ENCODE measurements around the gene PHKA1. TPM values are rescaled to one million over a fixed set of nuclear protein-coding genes. Genes with fewer than 3 reads are reported as not detected.
"Not testable (repeated sequence)": the region's sequence is repeated elsewhere in the genome, so short reads cannot be mapped to it uniquely, and the experiment has no call there.

The PHKA1 gene
- total RNA-seq, 1 donor from 2014 or later: 6.7 TPM

DNA sequence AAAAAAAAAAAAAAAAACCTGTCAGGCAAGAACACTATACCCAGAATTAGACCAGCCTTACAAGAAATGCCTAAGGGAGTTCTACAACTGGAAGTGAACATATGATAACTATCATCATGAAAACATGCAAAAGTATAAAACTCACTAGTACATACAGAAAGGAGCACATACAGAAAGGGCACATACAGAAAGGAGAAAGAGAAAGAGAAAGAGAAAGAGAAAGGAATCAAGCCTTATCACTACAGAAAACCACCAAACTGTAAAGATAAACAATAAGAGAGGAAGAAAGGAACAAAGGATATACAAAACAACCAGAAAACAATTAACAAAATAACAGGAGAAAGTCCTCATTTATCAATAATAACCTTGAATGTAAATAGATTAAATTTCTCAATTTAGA, 50.4 kb downstream of the PHKA1 start:
- no peak for ATAC-seq

DNA sequence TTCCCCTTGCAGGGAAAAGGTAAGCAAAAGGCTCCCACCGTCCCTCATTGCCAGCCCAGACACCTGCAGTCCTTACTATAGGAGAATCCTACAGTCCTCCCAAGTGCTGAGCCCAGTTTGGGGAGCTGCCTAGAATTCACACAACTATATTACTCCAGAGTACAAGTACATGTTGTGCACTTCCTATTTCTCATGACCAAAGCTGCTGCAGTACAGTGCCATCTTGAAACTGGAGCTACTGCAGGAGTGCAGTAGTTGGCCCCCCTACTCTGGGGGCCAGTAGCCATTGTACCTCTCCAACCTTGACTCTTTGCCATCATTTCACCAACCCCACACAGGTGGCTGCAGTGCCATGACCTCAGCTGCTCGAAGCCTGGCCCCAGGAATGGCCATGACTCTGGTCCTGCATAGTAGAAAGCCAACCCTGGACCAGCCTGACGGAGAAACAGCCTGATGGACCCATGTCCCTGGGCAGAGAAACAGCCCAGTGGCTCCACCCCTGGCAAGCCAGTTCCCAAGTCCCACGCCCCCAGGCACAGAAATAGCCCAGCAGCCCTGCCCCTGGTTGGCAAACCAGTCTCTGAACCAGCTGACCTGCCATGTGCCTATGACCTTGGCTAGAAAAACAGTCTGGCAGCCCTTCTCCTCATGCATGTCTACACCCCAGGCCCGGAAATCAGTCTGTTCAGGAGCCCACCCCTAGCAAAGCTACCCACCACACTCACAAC, 51.9 kb downstream of the PHKA1 start:
- no peak for ATAC-seq

DNA sequence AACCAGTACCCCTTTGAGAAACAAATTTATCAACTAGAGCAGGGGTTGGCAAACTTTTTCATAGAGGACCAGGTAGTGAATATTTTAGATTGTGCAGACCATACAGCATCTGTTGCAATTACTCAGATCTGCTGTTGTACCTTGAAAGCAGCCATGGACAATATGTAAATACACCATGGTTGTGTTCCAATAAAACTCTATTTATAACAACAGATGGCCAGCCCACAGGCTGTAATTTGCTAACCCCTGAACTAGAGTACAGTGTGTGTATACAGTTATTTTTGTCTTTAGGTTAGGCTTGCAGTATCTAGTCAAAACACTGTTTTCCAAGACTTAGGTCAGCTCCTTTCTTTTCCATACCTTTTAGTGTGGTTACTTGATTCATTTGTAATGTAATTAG, 54.4 kb downstream of the PHKA1 start:
- ATAC-seq: no peak

DNA sequence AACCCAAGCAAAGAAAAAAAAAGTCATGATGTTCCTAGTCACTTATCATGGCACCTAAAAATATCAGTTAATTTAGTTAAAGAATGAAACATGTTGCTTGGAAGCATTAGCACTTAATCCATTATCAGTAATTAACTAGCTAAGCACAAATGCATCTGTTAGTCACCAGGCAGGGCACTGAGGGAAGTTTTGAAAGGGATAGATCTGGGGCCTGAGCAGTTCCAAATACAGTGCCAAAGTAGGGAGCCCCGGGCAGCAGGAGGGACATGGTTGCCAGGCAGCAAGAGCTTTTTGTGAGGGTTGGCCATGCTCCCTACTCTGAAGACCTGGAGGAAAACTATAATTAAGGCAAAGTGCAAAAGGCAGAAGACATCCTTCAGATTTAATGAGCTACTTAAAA, 62.0 kb downstream of the PHKA1 start:
- ATAC-seq: no peak

DNA sequence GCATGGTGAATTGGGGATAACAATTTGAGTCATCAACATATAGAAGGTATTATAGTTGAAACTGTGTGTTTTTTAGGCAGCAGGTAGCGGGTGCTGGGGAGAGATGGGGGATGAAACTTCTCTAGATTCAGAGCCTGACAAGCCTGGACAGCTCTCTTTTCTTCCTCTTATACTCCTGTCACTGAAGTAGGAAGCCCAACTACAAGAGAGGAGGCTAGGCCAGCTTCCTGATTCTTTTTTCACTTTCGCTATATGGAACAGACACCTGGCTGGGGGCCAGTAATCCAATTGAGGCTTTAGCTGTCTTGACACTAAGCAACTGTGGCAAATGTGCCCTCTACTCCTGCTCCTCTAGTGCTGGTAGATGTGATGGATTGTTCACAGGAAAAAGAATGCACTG, 69.2 kb downstream of the PHKA1 start:
- no peak for ATAC-seq

DNA sequence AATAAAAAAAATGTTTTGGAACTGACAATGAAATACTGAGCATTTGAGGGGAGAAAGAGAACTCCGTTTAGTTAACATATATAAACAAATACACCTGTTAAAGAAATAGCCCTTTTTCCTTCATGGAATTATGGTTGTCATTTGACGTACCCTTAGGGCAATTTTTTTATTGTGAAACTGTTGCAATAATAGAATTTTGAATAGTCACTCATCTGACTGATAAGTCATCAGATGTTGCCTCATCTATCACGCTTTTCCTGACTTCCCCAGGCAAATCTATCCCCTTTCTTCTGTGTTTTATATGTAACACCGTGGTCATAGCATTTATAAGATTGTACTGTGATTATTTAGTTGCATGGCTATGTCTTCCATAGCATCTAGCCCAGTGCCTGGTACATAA, 72.5 kb downstream of the PHKA1 start:
- no peak for ATAC-seq

DNA sequence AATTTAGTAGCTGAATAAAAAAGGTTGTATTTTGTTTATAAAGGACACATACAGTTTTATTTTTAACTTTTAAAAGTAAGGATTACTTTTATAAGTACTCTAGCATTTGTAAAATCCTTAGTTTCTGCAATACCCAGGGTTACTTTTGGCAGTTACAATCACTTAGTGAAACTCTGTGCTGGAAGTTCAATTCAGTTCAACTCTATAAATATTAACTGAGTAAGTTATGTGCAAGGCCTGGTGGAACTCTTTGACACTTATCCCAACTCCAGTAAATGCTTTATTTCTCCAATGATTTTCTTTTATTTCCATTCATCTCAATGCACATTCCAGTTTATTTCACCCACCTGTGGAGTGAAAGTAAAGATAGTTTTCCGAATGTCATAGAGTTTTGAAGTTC, 78.2 kb downstream of the PHKA1 start:
- ATAC-seq: no peak

DNA sequence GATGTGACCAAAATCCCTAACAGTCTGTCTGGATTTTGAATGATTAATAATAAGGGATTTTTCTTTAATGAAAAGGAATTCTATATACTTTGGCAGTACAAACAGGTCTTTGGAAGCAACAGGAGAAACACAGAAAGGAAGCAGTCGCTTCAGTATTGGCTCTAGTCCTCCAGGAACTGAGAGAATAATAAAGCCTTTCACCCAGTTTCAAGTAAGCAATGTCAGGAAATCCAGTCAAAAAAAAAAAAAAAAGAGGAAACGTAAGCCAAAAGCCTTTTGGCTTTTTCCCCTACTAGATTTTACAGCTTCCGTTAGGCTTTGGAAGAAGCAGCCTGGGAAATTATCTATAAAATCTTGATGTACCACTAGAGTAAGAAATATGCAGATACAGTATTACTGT, 79.8 kb downstream of the PHKA1 start:
- no peak for ATAC-seq

DNA sequence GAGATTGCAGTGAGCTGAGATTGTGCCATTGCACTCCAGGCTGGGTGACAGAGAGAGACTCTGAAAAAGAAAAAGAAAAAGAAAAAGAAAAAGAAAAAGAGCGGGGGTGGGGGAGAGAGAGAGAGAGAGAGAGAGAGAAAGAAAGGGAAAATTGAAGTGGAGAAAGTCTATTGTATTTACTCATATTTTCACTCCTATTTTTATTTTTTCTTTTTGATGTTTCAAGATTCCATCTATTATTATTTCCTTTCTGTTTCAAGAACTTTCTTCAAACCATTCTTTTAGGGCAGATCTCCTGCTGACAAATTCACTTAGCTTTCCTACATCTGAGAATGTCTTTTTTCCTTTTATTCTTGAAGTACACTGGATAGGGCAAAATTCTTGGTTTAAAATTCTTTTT, 83.9 kb downstream of the PHKA1 start:
- no peak for ATAC-seq

DNA sequence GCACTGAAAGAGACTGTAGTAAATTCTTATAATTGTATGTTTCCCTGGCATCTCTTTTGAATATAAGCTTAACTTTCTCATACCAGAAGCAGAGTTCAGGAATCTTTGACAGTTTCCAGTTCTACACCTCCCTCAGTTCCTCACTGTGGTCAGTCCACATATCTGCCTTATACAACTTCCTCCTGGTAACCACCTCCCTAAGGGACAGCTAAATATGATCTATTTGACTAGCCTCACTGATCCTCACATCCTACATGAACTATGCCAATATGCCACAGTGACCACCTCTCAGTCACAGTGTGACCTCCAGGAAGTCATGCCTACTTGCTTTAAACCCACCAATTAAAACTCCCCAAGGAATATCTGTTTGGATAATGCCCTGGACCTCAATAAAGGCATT, 89.9 kb downstream of the PHKA1 start:
- no peak for ATAC-seq

DNA sequence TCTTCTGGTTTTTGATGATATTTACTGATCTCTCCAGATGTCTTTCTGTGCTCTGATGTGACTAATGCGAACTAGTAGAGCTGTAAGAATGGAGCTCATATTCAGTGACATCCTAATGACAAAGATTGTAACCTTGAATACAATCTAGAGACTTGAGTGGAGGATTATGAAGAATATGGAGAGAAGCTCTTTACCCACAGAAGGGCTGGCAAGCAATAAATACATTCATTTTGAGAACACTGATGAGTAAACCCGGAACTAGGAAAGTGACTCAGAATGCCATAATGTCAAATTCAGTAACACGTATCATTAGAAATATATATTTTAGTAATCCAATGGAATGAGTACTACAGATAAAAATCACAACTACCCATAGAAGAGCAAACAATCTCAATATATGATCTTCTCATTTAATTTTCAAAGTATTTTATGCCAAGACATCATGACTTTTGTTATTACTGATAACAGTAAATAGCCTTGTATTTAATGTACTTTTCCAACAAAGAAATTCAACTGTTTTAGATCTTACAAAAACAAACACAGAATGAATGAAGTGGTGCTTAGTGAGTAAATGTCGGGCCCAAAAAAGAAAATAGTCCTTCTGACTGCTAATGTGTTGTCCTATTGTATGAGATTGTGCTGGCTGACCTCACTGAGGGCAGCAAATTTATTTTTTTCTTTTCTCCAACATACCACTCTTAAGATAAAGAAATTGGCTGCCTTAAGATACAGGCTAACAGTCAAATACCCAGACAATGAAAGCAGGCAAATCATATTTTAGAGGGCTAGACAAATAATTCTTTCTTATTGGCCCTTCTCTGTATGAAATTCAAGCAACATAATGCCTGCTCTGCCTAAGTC, 92.3 kb downstream of the PHKA1 start:
- ATAC-seq: peak; percentile 50

DNA sequence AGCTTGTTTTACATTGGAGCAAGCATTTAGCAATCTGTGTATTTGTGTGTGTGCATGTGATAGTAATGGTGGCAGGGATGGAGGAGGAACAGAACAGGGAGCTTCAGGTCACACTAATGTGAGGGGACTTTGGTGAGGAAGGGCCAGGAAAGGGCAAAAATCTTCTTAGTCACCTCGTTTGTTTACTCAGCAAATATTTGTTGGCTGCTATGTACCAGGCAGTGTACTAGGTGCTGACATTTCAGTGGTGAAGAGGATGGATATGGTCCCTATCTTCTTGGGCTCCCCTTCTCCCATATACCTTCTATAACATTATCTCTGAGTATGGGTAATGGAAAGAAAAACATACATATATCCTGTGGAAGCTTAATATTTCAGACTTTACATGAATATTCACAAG, 92.9 kb downstream of the PHKA1 start:
- ATAC-seq: peak; percentile 39

DNA sequence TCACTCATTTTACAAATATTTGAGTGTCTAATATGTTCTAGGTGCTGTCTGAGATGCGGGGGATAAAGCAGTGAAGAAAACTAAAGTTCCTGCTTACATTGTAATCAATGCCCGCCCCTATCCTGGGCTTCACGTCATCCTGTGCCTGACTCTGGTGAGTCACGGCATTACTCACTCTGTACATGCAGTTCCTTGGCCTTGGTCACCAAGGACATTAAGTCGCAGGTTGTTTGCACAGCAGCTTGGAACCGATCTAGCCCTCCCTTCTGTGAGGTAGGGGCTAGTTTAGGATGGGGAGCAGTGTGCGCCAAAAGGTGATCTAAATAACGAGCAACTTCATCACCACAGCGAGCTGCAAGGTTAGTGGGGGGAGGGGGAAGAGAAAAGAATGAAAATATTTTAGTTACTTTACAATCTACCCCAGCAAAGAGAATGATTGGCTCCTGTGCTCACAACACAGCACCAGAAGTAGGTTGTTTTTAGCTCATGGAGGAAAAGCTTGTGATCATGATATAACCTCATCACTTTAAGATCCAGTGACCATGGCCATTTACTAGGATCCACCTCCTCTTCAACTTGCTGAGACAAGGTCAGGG, 93.5 kb downstream of the PHKA1 start:
- peak; percentile 98 for ATAC-seq

DNA sequence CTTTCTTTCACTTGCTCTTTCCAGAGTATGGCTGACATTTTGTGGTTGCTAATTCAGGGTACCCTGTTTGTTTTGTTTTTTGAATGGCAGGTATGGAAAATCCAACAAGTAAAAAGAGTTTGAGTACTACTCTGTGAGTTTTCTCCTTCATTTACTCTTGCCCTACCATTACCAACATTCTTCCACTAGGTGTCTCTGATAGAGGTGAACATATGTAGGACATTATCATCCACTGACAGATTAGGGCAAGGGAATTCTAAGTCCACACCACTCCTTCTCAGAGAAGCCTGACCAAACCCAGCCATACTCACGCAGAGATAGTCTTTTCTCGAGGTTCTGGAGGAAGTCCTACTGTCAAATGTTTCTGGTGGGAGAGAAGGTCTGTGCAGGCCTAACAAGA, 104.8 kb downstream of the PHKA1 start:
- ATAC-seq: peak; percentile 45

DNA sequence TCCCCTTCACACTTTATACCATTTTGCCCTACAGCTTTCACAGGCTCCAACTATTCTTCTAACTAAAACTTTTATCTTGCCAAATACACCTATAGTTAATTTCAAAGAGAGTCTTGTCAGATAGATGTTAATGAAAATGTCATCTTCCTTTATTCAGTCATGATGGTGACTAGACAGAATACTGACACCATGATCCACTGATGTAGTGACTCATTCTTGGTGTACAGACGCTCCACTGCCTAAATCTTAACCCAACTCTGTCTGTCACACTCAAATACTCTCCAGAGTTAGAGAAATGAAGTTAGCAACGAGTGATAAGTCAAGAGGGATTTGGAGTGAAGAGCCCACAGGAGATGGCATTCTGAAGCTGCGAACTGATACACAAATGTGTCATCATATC, 109.4 kb downstream of the PHKA1 start:
- ATAC-seq: no peak

DNA sequence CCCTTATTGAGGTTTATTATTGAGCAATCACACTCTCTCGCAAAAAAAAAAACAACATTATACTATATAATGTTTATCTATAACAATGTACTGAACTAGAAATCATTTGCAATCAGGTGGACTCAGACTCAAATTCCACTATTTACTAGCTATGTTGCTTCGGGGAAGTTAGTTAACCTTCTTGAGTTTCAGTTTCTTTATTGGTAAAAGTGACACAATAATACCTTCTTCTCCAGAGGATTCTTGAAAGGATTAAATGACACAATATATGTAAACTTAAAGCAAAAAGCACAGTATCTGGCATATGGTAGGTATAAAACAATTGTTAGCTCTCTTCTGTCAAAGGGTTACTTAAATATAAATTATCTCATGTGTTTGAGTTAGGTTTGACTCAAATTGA, 110.0 kb downstream of the PHKA1 start:
- no peak for ATAC-seq

DNA sequence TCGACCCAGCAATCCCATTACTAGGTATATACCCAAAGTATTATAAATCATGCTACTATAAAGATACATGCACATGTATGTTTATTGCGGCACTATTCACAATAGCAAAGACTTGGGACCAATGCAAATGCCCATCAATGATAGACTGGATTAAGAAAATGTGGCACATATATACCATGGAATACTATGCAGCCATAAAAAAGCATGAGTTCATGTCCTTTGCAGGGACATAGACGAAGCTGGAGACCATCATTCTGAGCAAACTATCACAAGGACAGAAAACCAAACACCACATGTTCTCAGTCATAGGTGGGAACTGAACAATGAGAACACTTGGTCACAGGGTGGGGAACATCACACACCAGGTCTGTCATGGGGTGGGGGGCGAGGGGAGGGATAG, 123.1 kb downstream of the PHKA1 start:
- not testable (repeated sequence) for ATAC-seq

DNA sequence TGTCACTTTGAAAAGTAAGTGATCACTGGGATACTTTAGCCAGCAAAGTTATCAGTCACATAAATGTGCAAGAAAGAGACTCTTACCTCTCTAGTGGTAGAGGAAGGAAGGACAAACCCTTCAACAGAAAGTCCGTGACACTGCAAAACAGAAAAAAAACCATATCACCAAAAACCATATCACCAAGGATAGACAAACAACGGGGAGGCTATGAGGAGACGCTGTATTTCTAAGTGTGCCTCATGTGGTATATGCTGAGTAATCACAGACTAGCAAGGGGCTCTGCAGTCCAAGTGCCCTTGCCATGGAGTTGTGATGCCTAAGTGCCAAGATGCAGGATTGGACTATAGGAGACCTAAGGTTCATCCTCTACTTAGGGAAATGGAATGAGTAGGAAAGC, 129.9 kb downstream of the PHKA1 start:
- ATAC-seq: no peak

DNA sequence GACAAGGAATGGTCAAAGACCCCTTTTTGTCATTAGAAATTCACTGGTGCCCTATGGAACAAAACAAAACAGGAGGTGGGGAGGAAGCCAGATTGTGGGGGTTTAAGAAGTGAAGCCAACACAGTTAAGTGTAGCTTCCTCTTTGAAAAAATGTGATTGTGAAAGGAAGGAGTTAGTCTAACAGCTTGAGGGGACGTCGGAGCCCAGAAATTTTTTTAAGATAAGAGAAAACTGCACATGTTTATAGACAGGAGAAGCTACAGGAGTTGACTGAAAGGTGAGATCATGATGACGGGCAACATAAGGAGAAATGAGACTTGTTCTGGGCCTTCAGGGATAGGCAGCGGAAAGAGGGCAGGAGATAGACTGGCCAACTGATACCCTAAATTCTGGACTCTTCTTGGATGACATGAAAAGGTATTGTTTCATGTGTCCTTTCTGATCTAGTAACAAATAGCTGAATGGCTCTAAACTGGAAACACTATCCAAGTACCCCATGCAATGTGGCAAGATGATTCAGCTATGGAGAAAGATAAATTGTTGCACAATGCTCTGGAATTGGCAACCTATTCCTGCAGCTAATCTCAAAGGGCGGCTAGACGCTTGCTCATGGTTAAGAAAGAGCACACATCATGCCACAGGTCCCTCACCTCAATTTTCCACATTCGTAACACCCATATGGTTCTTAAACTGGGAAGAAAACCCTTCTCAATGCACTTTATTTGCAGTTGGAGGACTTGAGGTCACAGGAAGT, 137.8 kb downstream of the PHKA1 start:
- peak; percentile 41 for ATAC-seq

DNA sequence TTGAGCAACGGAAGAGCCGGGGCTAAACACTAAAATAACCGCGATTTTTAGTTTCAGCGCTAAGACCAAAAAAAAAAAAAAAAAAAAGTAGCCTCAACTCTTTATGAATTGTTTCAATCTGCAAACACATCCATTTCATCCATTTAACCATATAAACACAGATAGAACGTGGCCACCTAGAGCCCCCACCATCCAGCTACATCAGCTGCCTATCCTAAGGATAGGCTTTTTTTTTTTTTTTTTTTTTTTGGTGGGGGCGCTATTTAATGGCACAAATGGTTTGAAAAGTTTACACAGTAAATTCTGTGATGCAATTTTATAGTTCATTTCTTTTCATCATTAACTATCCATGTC, 141.0 kb downstream of the PHKA1 start:
- ATAC-seq: no peak

DNA sequence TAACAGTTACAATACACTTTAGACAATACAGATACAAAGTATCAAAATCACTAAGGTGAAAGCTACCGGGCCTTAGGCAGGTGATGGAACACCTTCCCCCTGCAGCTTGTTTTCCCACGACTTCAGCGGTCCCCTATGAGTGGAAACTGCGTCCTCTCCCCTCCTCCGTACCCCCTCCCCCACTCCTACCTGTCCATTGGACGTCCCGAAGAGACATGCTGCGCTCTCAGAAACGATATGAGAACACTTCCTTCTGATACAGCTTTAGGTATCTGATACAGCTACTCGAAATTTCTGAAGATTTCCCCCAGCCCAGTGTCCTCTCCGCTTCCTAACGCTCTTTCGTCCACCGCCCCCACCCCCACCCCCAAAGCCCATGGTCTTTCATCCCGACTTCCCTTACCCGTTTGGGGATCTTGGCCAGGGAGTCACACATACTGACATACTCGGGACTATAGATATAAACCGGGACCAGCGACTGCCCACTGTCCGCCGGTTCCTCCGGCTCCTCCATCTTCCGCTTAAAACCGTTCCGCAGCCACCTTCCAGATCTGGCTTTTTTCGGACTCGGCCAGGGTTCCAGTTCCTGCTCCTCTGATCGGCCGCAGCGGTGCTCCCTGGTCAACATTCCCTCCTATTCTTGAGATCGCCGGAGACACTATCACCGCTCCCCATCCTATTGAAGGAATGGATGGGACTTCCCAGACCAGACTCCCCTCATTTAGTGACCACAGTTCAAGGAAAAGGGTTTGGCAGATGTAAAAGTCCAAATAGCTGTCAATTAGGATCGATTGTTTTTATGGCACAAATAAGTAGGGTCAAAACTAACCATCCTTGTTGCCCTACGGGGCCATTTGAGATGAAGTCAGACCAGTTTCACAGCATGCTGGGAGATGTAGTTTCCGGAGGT, 141.6 kb downstream of the PHKA1 start, which contains the start of gene HDAC8:
Gene HDAC8 (minus strand): TSS at position 596 of the 910 bp plus-strand sequence. CDS start 82 bp downstream, at position 514.
- ATAC-seq: peak; percentile 67

DNA sequence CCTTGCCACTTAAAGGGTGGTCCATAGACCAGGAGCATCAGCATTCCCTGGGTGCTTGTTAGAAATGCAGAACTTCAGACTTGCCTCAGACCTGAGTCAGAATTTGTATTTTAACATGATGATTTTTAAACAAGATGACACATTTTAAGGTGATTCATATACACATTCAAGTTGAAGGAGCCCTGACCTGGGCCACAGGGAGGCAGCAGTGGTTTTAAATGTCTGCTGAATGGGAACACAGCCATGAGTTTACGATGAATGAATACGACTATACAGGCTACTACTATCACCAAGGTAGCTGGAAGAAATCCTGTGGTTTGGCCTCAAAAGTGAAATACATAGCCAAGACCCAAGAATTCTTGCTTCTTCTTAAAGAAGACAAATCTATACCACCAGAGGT, 144.3 kb downstream of the PHKA1 start:
- peak; percentile 64 for ATAC-seq
